Peyer's patch (tissue), 4 donors: ENCODE measurements around the gene ANKRD11.

ENCODE experiments used
- POLR2A ChIP-seq, 2 donors: fragments of 450-650 bp; IDR thresholded peaks; one replicate each; pipeline ENCODE4 v1.5.1; 2017; ENCODE audit warnings: antibody characterized with exemption in 2 of 2, mild to moderate bottlenecking in 2 of 2, moderate library complexity in 2 of 2
- TF ChIP-seq, protein P1 (sequence below), 6 experiments: fragments of 450-650 bp in 4 of 6; fragments of 200-600 bp in 2 of 6; sonication (generic) in 1 of 6; IDR thresholded peaks; one replicate each; pipeline ENCODE4 v1.5.1; 2017 to 2019; ENCODE audit warnings: antibody characterized with exemption in 6 of 6, mild to moderate bottlenecking in 3 of 6, moderate library complexity in 1 of 6

DNA sequence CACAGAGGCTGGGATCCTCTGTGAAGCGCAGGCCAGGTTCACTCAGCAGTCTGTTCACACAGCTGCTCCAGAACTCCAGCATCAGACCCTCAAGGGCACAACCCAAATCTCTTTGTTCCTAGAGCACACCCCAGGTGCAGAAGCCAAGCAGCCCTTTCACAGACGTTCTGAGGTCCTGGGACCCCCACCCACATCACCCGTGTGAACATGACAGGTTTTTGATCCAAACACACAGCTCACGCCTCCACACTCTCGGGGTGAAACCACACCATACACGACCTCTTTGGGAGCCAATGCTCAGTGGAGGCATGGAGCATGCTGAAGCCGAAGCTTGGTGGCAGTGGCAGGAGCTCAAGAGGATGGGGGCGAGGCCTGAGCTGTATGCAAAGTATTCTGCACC is 175.5 kb downstream of the ANKRD11 start:
- TF ChIP-seq POLR2A (IDR thresholded peaks at IDR 0.05) = no peak
- TF ChIP-seq, protein P1, sequence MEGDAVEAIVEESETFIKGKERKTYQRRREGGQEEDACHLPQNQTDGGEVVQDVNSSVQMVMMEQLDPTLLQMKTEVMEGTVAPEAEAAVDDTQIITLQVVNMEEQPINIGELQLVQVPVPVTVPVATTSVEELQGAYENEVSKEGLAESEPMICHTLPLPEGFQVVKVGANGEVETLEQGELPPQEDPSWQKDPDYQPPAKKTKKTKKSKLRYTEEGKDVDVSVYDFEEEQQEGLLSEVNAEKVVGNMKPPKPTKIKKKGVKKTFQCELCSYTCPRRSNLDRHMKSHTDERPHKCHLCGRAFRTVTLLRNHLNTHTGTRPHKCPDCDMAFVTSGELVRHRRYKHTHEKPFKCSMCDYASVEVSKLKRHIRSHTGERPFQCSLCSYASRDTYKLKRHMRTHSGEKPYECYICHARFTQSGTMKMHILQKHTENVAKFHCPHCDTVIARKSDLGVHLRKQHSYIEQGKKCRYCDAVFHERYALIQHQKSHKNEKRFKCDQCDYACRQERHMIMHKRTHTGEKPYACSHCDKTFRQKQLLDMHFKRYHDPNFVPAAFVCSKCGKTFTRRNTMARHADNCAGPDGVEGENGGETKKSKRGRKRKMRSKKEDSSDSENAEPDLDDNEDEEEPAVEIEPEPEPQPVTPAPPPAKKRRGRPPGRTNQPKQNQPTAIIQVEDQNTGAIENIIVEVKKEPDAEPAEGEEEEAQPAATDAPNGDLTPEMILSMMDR (IDR thresholded peaks at IDR 0.05) = no peak
